ENCODE data around the gene ARHGAP10.

DNA sequence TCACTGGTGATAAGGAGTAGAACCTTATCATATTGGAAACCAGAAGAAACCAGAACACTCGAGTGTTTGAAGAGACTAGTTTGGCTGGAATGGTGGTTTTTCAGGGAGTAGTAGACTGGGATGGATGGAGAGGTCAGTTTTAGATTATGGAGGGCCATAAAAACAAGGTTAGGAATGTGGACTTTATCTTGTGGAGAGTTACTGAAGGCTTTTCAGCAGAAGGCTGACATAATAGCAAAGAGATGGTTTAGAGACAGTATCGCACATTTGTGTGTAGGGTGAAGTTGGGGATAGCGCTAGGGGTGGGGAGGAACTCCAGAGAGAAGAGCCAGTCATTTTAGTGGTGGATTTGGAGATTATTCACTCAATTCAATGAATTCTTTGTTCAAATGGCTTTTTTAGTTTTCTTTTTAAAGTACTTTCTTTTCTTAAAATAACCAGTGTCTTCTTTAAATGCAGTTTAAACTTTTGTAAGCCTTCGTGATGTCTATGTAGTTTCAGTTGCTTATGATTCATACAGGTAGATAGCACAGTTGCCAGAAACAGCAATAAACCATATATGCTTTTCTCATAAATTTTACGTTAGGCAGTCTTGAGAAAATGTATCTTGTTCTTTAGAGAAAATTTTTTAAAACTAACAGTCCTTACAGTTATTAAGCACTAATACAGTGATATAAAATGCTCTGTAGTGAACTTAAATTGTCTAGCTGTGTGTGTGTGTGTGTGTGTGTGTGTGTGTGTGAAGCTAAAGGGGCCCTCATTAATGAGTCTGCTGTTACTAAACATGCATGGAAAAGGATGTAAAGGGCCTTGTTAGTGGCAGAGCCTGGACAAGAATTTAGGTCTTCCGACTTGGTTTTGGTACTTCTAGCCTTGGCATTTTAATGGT is 3.8 kb downstream of the ARHGAP10 start:
- TF ChIP-seq, protein P1, sequence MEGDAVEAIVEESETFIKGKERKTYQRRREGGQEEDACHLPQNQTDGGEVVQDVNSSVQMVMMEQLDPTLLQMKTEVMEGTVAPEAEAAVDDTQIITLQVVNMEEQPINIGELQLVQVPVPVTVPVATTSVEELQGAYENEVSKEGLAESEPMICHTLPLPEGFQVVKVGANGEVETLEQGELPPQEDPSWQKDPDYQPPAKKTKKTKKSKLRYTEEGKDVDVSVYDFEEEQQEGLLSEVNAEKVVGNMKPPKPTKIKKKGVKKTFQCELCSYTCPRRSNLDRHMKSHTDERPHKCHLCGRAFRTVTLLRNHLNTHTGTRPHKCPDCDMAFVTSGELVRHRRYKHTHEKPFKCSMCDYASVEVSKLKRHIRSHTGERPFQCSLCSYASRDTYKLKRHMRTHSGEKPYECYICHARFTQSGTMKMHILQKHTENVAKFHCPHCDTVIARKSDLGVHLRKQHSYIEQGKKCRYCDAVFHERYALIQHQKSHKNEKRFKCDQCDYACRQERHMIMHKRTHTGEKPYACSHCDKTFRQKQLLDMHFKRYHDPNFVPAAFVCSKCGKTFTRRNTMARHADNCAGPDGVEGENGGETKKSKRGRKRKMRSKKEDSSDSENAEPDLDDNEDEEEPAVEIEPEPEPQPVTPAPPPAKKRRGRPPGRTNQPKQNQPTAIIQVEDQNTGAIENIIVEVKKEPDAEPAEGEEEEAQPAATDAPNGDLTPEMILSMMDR (IDR thresholded peaks at IDR 0.05) = no peak
- no peak for TF ChIP-seq POLR2A (IDR thresholded peaks at IDR 0.05)

All from Peyer's patch (tissue), 4 donors.